GM12878 (cell line): ENCODE results near the gene KBTBD13.

Experiments used
- BHLHE40 ChIP-seq, 2 experiments: fragments of 450-650 bp in 1 of 2; IDR thresholded peaks; 2 replicates each; pipeline ENCODE4 v1.6.1; 2011 to 2017; ENCODE audit warnings: low read depth in 2 of 2, borderline replicate concordance in 1 of 2, improper control_type of control experiment in 1 of 2, low read length in 1 of 2, mild to moderate bottlenecking in 1 of 2
- CTCF ChIP-seq, 3 experiments: IDR thresholded peaks in 2 of 3; conservative IDR thresholded peaks in 1 of 3; 2 replicates each; pipeline ENCODE4 v1.5.1; 2011; ENCODE audit warnings: low read depth in 3 of 3, low read length in 3 of 3, mild to moderate bottlenecking in 3 of 3, control low read depth in 2 of 3, moderate library complexity in 2 of 3, inconsistent platforms in 1 of 3, mixed read lengths in 1 of 3; ENCODE audit not compliant: control insufficient read depth in 2 of 3, insufficient read depth in 1 of 3; ENCODE audit errors: extremely low read depth in 1 of 3
- EP300 ChIP-seq, 2 experiments: fragments of 150-350 bp in 1 of 2; IDR thresholded peaks; 2 replicates each; pipeline ENCODE4 v1.6.1; 2011 to 2012; ENCODE audit warnings: low read depth in 2 of 2, low read length in 2 of 2, borderline replicate concordance in 1 of 2, improper control_type of control experiment in 1 of 2, inconsistent platforms in 1 of 2; ENCODE audit not compliant: control insufficient read depth in 1 of 2
- EZH2 ChIP-seq: IDR thresholded peaks from 2 replicates; pipeline ENCODE4 v1.6.1; 2012; ENCODE audit warnings: low read depth, mild to moderate bottlenecking, control low read depth, inconsistent platforms, low read length, borderline replicate concordance; ENCODE audit not compliant: control insufficient read depth
- FOXM1 ChIP-seq: IDR thresholded peaks from 2 replicates; pipeline ENCODE4 v1.6.1; 2012; ENCODE audit warnings: low read depth, mild to moderate bottlenecking, inconsistent platforms, low read length, moderate library complexity
- MLLT1 ChIP-seq: fragments of 450-650 bp; IDR thresholded peaks from 2 replicates; pipeline ENCODE4 v1.6.1; 2016; ENCODE audit warnings: mild to moderate bottlenecking
- POLR2A ChIP-seq: IDR thresholded peaks from 2 replicates; pipeline ENCODE4 v1.6.1; 2011; ENCODE audit warnings: low read depth, mild to moderate bottlenecking, low read length
- RAD21 ChIP-seq: IDR thresholded peaks from 2 replicates; pipeline ENCODE4 v1.6.1; 2011; ENCODE audit warnings: mild to moderate bottlenecking, low read depth, low read length, moderate library complexity; ENCODE audit not compliant: insufficient read depth
- SMAD5 ChIP-seq: IDR thresholded peaks from 2 replicates; pipeline ENCODE4 v1.6.1; 2016; ENCODE audit warnings: antibody characterized with exemption, low read depth
- SMC3 ChIP-seq: IDR thresholded peaks from 2 replicates; pipeline ENCODE4 v1.6.1; 2011; ENCODE audit warnings: low read length, improper control_type of control experiment, borderline replicate concordance
- USF2 ChIP-seq: IDR thresholded peaks from 2 replicates; pipeline ENCODE4 v1.6.1; 2011; ENCODE audit warnings: low read depth, low read length, improper control_type of control experiment, borderline replicate concordance
- TF ChIP-seq, protein P1 (sequence below): IDR thresholded peaks from 2 replicates; pipeline ENCODE4 v1.6.1; 2011; ENCODE audit warnings: mild to moderate bottlenecking, low read depth, low read length, moderate library complexity; ENCODE audit not compliant: insufficient replicate concordance

DNA sequence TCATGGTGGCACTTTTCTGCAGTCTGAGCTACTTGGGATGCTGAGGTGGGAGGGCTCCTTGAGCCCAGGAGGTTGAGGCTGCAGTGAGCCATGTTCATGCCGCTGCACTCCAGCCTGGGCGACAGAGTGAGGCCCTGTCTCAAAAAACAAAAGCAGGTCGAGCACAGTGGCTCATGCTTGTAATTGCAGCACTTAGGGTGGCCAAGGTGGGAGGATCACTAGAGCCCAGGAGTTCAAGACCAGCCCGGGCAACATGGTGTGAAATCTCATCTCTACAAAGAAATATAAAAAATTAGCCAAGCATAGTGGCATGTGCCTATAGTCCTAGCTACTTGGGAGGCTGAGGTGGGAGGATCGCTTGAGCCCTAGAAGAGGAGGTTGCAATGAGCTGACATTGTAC, 28.5 kb downstream of the KBTBD13 start:
- TF ChIP-seq SMC3: no peak
- no peak for TF ChIP-seq EP300 (IDR thresholded peaks at IDR 0.05; ENCODE audit: borderline replicate concordance in 1 of 2, control insufficient read depth in 1 of 2, low read depth in 2 of 2, low read length in 2 of 2)
- TF ChIP-seq, protein P1, sequence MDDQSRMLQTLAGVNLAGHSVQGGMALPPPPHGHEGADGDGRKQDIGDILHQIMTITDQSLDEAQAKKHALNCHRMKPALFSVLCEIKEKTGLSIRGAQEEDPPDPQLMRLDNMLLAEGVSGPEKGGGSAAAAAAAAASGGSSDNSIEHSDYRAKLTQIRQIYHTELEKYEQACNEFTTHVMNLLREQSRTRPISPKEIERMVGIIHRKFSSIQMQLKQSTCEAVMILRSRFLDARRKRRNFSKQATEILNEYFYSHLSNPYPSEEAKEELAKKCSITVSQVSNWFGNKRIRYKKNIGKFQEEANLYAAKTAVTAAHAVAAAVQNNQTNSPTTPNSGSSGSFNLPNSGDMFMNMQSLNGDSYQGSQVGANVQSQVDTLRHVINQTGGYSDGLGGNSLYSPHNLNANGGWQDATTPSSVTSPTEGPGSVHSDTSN: no peak
- no peak for TF ChIP-seq CTCF (IDR thresholded peaks at IDR 0.05 in 2 of 3, conservative IDR thresholded peaks at IDR 0.05 in 1 of 3; ENCODE audit: control insufficient read depth in 2 of 3, extremely low read depth in 1 of 3, insufficient read depth in 1 of 3, low read depth in 3 of 3, low read length in 3 of 3)
- TF ChIP-seq EZH2: no peak
- no peak for TF ChIP-seq SMAD5
- TF ChIP-seq POLR2A: no peak
- no peak for TF ChIP-seq MLLT1
- TF ChIP-seq BHLHE40 (IDR thresholded peaks at IDR 0.05; ENCODE audit: borderline replicate concordance in 1 of 2, low read depth in 2 of 2, low read length in 1 of 2): no peak
- no peak for TF ChIP-seq RAD21
- TF ChIP-seq FOXM1: no peak
- no peak for TF ChIP-seq USF2
